HG02759 (cell line): Measurements from ENCODE around the gene BCAS1.

ENCODE experiments used
- ATAC-seq: cut with Tn5 transposase; IDR thresholded peaks from one replicate; pipeline ENCODE4 v1.9.1; 2021; ENCODE audit warnings: mild to moderate bottlenecking, moderate library complexity; ENCODE audit not compliant: unreplicated experiment

Gene BCAS1

DNA sequence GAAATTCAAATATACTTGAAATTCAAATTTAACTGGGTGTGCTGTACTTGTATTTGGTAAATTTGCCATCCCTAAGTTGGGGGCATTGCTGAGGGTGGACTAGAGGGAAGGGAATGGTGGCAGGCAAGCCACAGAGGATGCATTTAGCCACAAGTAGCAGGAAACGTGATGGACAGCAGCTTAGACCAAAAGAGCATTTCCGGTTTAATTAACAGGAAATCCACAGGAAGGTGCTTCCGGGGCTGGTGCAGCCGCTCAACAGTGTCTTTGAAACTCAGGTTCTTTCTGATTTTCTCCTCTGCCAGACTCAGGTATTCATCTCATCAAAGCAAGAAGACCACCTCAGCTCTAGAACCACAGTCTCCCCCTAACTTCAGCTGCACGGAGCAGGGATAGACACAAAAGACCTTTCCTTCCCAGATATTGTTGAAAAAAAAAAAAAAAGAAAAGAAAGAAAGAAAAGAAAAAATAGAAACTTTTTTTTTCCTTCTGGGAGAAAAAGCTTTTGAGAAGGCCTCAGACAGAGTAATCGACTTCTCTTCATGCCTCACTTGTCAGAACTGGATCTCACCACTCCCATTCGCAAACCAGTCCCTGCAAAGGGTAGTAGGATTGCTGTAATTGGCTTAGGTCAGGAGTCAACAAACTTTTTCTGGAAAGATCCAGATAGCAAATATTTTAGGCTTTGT, 8.0 kb upstream of the BCAS1 start:
- ATAC-seq = peak; percentile 54

- no peak for ATAC-seq
These were observed 5.9 kb upstream of the BCAS1 start for GRCh38 chr20:54076259-54076658.

- no peak for ATAC-seq
These were observed 4.9 kb upstream of the BCAS1 start for GRCh38 chr20:54075322-54075721.

DNA sequence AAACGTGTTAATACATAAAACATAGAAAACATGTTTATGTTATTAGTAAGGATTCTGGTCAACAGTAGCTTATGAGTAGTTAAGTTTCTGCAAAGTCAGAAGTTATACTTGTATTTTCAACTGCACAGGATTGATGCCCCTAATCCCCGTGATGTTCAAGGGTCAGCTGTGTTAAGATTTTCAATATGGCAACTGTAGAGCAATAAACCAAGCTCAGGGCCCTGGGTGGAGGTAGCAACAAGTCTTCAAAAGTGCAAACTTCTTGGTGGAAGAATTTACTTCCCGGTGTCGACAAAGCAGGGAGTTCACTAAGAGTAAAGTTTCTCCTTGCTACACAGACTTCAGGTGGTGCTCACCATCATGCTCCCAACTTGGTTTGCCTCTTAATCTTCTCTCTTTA, 4.1 kb upstream of the BCAS1 start:
- ATAC-seq = no peak

DNA sequence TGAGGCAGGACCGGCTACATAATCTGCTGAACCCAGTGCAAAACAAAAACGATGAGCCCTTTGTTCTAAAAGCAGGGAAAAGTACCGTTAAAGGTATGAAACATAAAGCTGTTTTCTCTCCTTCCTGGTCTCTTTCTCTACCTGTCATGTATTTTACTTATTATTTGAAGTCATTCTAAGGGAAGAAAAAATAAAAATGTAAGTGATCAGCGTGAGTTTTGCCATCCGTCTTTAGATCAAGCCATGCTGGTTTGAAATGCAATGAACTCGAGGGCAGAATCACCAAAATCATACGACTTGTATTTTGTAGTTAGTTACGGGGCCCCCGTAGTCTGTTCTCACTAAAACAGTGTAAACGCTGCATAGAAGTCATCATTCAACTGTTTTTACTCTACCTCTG, 2.9 kb upstream of the BCAS1 start:
- no peak for ATAC-seq

DNA sequence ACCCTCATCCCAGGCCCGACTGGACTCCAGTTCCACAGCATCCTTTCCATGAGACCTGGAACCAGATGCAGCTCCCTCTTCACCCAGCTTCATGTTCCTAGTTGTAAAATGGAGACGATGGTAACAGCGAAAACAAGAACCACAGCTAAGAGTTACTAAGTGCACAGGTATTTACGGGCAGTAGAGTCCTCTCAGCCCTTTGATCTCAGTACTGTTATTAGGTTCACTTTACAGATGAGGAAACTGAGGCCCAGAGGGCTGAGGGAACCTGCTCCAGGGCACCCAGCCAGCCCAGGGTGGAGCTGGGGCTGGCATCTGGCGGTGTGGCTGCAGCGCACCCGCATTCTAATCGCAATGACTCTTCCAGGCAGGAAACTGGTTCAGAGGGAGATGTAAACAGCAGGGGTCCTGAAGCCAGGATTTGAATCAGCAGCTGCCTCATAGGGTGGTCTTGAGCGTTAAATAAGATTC, 858 bp downstream of the BCAS1 start:
- no peak for ATAC-seq

GRCh38 chr20:54068966-54069365, 1.4 kb downstream of the BCAS1 start:
- no peak for ATAC-seq

DNA sequence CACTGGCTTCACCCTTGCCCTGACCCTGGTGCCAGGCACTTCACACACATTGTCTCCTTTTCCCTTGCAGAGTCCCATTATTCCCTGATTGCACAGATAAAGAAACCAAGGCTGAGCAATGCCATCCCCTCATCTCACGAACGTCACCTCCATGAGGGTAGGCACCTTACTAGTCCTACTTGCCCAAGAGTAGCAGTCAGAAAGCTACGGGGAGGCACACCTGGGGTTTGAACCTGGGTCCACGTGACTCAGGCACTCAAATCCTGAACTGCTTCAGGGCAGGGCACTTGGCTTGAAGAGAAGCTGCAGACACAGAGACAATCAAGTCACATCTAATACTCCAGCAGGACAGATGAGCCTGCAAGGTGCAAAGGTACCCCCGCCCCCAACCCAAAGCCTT, 1.9 kb downstream of the BCAS1 start:
- ATAC-seq = no peak

- ATAC-seq = peak; percentile 54
These were observed 2.7 kb downstream of the BCAS1 start for GRCh38 chr20:54067606-54068174.

- ATAC-seq = no peak
These were observed 4.8 kb downstream of the BCAS1 start for GRCh38 chr20:54065601-54066038.

DNA sequence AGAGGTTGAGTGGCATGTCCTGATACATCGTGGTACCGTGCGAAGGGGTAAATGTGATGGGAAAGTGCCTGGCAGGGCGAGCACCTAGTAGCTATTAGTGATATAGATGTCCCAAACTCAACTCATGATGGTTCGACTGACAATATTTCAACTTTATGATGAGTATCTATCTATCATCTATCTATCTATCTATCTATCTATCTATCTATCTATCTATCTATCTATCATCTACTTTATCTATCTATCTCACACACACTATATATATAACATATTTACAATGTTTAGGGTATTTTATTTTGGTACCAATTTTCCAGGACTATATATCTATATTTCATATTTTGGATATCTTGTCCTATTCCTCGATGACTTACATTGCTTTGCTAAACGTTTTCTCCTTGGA, 5.5 kb downstream of the BCAS1 start:
- no peak for ATAC-seq

DNA sequence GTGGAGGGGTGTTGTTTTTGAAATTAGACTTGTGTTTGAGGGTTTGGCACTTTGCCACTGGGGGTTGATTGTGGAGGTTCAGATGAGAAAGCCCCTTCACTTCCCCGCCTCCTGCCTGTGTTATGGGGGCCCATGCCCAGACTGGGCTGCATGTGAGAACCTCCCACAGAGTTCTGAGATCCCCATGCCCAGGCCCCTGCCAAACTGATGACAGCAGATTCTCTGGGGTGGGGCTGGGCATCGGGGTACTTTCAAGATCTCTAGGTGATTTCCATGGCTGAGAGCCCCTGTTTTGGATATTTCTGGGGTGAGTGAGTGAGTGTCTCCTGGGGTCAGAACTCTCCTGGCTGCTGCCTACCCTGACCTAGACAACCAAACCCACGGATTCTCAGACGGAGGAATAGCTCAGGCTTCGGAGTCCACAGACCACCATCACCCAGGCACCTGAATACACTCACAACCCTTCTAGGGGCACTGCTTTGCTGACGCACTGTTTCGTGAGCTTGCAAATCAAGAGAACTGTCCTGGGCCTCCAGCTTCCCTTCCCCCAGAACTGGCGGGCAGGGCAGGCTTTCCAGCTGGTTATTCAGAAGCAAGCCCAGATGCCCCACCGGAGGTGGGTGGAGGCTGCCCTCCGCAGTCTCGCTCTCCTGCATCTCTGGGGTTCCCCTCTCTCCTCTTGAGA, 6.3 kb downstream of the BCAS1 start:
- peak; percentile 44 for ATAC-seq

- no peak for ATAC-seq
These were observed 6.8 kb downstream of the BCAS1 start for GRCh38 chr20:54063580-54063979.

DNA sequence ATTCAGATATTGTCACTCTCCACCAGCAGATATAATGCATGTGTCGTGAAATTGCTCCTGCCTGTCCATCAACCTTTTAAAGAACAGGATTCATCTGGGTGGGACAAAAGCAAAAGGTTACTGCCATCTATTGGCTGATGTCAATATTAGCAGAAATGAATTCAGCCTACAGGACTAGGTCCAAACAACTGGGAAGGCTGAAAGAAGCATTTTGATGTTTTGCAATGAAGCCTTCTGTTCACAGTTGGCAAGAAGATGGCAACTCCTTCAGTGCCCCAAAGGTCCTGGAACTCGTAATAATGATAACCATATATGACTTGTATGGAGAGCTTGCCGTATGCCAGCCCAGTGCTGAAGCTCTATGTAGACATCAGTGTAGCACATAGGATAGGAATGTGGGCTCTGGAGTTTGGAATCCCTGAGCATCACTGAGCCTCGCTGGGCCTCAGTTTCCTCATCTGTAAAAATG, 7.5 kb downstream of the BCAS1 start:
- ATAC-seq = peak; percentile 35

- ATAC-seq = no peak
These were observed 9.1 kb downstream of the BCAS1 start for GRCh38 chr20:54061101-54061881.

- ATAC-seq = no peak
These were observed 10.6 kb downstream of the BCAS1 start for GRCh38 chr20:54059691-54060364.

GRCh38 chr20:54058420-54059139, 11.8 kb downstream of the BCAS1 start:
- ATAC-seq = peak; percentile 58

- no peak for ATAC-seq
These were observed 13.4 kb downstream of the BCAS1 start for GRCh38 chr20:54056762-54057639.

GRCh38 chr20:54054516-54054915, 15.9 kb downstream of the BCAS1 start:
- ATAC-seq = no peak
